Neural crest cell (in vitro differentiated cells): Measurements from ENCODE around the gene TXNRD1. TPM values are rescaled to one million over a fixed set of nuclear protein-coding genes. Genes with fewer than 3 reads are reported as not detected.
"Not testable (repeated sequence)": the region's sequence is repeated elsewhere in the genome, so short reads cannot be mapped to it uniquely, and the experiment has no call there.

Experiments used
- DNase-seq: peaks from one replicate; pipeline ENCODE4 v3.0.0; 2021; ENCODE audit warnings: low read depth, mixed read lengths, low spot score
- H3K27ac Mint-ChIP-seq: one replicate; pipeline ENCODE4 v1.8.0; 2021; ENCODE audit warnings: mild to moderate bottlenecking, mixed read lengths; ENCODE audit not compliant: unreplicated experiment
- H3K27me3 Mint-ChIP-seq: 2 replicates; pipeline ENCODE4 v1.8.0; 2021; ENCODE audit warnings: low read depth, mild to moderate bottlenecking, mixed read lengths
- H3K36me3 Mint-ChIP-seq: 2 replicates; pipeline ENCODE4 v1.8.0; 2021; ENCODE audit warnings: low read depth, mild to moderate bottlenecking, mixed read lengths
- H3K4me1 Mint-ChIP-seq: 2 replicates; pipeline ENCODE4 v1.8.0; 2021; ENCODE audit warnings: mixed read lengths
- H3K4me3 Mint-ChIP-seq: one replicate; pipeline ENCODE4 v1.8.0; 2021; ENCODE audit warnings: mild to moderate bottlenecking, mixed read lengths
- H3K9me3 Mint-ChIP-seq: 2 replicates; pipeline ENCODE4 v1.8.0; 2021; ENCODE audit warnings: mixed read lengths
- total RNA-seq: library from RNA; stranded (reverse); gene quantifications from 2 replicates; pipeline ENCODE4 v1.2.1, GENCODE V29; 2021
- TF ChIP-seq, protein P1 (sequence below): fragments of 200-600 bp; sonication (generic); conservative IDR thresholded peaks from 2 replicates; pipeline ENCODE4 v1.5.0; 2021; ENCODE audit warnings: antibody characterized with exemption, mild to moderate bottlenecking

Gene TXNRD1
- total RNA-seq, 1 donor from 2014 or later: 105 TPM

DNA sequence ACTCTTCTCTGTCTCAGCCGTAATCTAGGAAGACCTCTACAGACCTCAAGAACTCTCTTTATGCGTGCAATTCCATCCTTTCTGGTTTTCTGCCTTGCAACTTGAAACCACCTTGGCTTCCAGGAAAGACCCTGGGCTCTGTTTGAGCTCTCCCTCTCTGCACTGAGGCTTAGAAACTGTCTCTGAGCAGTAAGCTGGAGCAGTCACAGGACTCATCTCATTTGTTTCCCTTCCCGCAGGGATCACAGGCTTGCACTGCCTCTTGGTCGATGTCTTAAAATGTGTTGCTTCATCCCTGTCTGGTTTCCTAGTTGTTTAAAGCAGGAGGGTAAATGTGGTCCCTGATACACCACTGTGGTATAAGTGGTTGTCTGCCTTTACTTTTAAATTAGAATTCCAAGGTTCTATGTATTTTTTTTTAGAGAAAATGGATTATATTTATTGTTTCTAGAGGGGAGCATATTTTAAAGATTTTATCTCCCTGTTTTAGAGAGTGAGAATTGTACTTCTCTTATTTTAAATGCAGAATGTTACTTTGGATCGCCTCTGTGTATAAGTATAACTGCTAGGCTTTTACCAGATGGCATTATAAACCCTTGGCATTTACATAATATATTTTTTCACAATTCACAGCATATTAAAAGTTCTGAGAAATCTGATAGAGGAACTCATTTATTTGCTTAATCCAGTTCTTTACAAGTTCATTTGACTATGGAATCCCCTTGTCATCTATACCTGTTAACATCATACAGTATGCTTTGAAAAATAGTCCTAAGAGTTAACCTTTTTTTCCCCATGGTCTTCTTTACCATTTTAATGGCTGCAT, 114.3 kb downstream of the TXNRD1 start:
- no peak overlapping the region for H3K27ac Mint-ChIP-seq
- TF ChIP-seq, protein P1, sequence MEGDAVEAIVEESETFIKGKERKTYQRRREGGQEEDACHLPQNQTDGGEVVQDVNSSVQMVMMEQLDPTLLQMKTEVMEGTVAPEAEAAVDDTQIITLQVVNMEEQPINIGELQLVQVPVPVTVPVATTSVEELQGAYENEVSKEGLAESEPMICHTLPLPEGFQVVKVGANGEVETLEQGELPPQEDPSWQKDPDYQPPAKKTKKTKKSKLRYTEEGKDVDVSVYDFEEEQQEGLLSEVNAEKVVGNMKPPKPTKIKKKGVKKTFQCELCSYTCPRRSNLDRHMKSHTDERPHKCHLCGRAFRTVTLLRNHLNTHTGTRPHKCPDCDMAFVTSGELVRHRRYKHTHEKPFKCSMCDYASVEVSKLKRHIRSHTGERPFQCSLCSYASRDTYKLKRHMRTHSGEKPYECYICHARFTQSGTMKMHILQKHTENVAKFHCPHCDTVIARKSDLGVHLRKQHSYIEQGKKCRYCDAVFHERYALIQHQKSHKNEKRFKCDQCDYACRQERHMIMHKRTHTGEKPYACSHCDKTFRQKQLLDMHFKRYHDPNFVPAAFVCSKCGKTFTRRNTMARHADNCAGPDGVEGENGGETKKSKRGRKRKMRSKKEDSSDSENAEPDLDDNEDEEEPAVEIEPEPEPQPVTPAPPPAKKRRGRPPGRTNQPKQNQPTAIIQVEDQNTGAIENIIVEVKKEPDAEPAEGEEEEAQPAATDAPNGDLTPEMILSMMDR: no peak
- no peaks in the 10 kb centered on the region for H3K27me3 Mint-ChIP-seq
- no peaks in the 10 kb centered on the region for H3K4me1 Mint-ChIP-seq
- no peak for DNase-seq
- no peaks in the 10 kb centered on the region for H3K9me3 Mint-ChIP-seq
- H3K36me3 Mint-ChIP-seq: peaks cover 25% of the 10 kb centered on the region
- H3K4me3 Mint-ChIP-seq: no peak overlapping the region

DNA sequence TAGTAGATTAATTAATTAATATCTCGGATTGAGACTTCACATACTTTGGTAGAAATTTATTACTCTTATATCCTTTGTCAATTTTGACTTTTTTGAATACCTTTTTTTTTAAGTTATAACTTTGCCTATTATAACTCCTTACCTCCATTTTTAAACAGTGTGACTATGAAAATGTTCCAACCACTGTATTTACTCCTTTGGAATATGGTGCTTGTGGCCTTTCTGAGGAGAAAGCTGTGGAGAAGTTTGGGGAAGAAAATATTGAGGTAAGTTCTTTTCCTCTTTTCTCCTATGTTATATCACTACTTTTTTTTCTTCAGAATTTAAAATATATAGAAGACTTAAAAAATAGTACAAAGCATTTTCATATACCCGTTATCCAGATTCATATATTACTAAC, 115.8 kb downstream of the TXNRD1 start:
- no peaks in the 10 kb centered on the region for H3K4me1 Mint-ChIP-seq
- H3K27ac Mint-ChIP-seq: no peak overlapping the region
- peaks cover 20% of the 10 kb centered on the region for H3K36me3 Mint-ChIP-seq
- H3K9me3 Mint-ChIP-seq: no peaks in the 10 kb centered on the region
- DNase-seq: no peak
- no peak overlapping the region for H3K4me3 Mint-ChIP-seq
- TF ChIP-seq, protein P1: no peak
- H3K27me3 Mint-ChIP-seq: no peaks in the 10 kb centered on the region

DNA sequence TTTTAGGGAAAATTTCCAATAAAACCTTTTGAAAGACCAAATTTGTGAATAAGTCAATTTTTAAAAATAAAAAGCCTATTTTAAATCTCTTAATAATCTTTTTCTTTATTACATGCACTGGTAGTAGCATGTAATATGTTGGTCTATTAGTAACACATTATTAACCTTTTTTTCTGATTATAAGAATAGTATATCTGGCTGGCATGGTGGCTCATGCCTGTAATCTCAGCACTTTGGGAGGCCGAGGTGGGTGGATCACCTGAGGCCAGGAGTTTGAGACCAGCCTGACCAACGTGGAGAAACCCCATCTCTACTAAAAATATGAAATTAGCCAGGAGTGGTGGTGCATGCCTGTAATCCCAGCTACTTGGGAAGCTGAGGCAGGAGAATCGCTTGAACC, 116.7 kb downstream of the TXNRD1 start:
- not testable (repeated sequence) for H3K4me3 Mint-ChIP-seq, H3K4me1 Mint-ChIP-seq, H3K9me3 Mint-ChIP-seq, DNase-seq, H3K27me3 Mint-ChIP-seq, H3K27ac Mint-ChIP-seq
- H3K36me3 Mint-ChIP-seq: peaks cover 16% of the 10 kb centered on the region

DNA sequence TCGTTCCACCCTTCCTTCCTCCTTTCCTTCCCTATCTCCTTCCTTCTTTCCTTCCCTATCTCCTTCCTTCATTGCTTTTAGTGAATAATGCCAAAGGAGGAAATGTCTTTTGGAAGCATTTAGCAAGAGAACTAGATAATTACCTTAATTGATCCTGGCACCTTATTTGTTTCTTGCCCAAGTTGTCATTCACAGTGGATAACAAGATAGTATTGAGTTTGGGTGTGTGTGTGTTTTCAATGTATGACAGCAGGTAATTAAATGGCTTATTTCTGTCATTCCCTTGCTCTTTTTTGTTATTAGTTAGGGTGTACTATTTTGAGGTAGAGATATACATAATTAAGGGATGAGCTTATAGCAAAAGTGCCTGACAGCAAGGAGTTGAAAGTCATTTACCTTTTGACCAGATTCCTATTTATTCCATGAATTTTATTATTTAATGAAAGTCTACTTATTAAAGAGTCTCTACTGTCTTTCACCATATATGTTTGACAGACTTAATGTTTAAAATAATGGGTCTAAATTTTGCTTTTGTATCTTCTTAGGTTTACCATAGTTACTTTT, 118.2 kb downstream of the TXNRD1 start:
- no peak overlapping the region for H3K4me3 Mint-ChIP-seq
- DNase-seq: no peak
- no peaks in the 10 kb centered on the region for H3K4me1 Mint-ChIP-seq
- H3K27me3 Mint-ChIP-seq: no peaks in the 10 kb centered on the region
- peaks cover 11% of the 10 kb centered on the region for H3K36me3 Mint-ChIP-seq
- no peak overlapping the region for H3K27ac Mint-ChIP-seq
- no peaks in the 10 kb centered on the region for H3K9me3 Mint-ChIP-seq
- TF ChIP-seq, protein P1: no peak

DNA sequence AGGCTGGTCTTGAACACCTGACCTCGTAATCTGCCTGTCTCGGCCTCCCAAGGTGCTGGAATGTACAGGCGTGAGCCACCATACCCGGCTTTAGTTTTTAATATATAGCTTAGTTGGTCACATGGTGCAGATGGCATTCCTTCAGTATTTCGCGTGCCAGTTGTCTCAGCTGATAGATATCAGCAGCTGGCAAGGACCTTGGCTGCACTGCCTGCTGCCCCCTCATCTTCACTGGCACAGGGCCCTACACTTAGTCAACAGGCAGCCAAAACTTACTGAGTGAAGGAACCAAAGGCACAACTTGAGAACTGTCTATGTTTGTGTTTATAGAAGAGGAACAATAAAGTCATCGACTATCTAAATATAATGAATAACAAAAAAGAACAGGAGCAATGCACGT, 119.0 kb downstream of the TXNRD1 start:
- no peak overlapping the region for H3K4me3 Mint-ChIP-seq

More for the DNA sequence above, 119.0 kb downstream of the TXNRD1 start:
- peaks cover 9% of the 10 kb centered on the region for H3K36me3 Mint-ChIP-seq
- H3K27me3 Mint-ChIP-seq: no peaks in the 10 kb centered on the region
- no peak for DNase-seq
- TF ChIP-seq, protein P1: no peak
- no peaks in the 10 kb centered on the region for H3K9me3 Mint-ChIP-seq
- H3K4me1 Mint-ChIP-seq: no peaks in the 10 kb centered on the region
- no peak overlapping the region for H3K27ac Mint-ChIP-seq
